Lower lobe of right lung (tissue), 2 donors: ENCODE data around the gene DNAJC1. TPM values are rescaled to one million over a fixed set of nuclear protein-coding genes. Genes with fewer than 3 reads are reported as not detected.
A peak's percentile ranks its signal among the peaks of the same experiment; 100 is the strongest.

Source experiments
- ATAC-seq, 2 donors: fragments of 200-7000 bp; cut with Tn5 transposase; one replicate each; pipeline ENCODE4 v1.9.1; 2020 to 2022; ENCODE audit warnings: mild to moderate bottlenecking in 2 of 2, moderate library complexity in 2 of 2
- DNase-seq: peaks from one replicate; pipeline ENCODE4 v3.0.0-alpha.2; 2020
- H3K27ac ChIP-seq: fragments of 200-600 bp; one replicate; pipeline ENCODE4 v1.8.0; 2022
- H3K27me3 ChIP-seq: fragments of 200-600 bp; one replicate; pipeline ENCODE4 v1.8.0; 2022; ENCODE audit warnings: low read depth
- H3K36me3 ChIP-seq: fragments of 200-600 bp; one replicate; pipeline ENCODE4 v1.8.0; 2022; ENCODE audit warnings: mild to moderate bottlenecking
- H3K4me1 ChIP-seq: fragments of 200-600 bp; one replicate; pipeline ENCODE4 v1.8.0; 2022
- H3K4me3 ChIP-seq: fragments of 200-600 bp; one replicate; pipeline ENCODE4 v1.8.0; 2022; ENCODE audit warnings: mild to moderate bottlenecking
- H3K9me3 ChIP-seq: fragments of 200-600 bp; one replicate; pipeline ENCODE4 v1.8.0; 2022
- CTCF ChIP-seq: fragments of 200-600 bp; IDR thresholded peaks from one replicate; pipeline ENCODE4 v1.8.0; 2022; ENCODE audit warnings: antibody characterized with exemption, mild to moderate bottlenecking
- intact Hi-C: fragments of 100-400 bp; cut with DNase I; formaldehyde crosslinking; loops from one replicate; pipeline ENCODE4 v1.11.0; 2022
- total RNA-seq: library from RNA; stranded (reverse); fragmentation: NEBNext Ultra II Directional; extraction: Animal tissue kit (Norgen Biotek cat#: 25700); gene quantifications from one replicate; pipeline ENCODE4 v1.2.1, GENCODE V29; 2021
- donor health status: DM: no; HTN: yes; CAD: no; lungs with severe emphysema.

The DNAJC1 gene
- total RNA-seq, 1 donor from 2014 or later, result 32.5 TPM

DNA sequence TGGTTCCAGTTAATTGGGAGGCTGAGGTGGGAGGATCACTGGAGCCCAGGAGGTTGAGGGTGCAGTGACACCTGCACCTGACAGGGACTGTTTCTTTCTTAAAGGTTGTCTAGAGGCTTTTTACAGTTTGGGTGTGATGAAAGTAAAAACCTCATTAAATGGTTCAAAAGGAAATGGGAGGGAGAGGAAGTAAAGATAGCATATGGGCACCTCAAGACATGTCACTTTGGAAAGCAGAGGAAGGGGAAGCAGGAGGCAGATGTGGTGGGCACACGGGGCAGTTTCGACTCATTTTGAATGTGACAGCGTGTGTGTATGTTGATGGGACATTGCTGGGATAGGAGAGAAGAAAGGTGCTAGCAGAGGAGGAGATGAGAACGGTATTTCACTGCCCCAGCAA is 266.4 kb downstream of the DNAJC1 start:
- peaks cover 90% of the 10 kb centered on the region for H3K36me3 ChIP-seq
- intact Hi-C loops, result no loop called here

GRCh38 chr10:21733710-21734109 is 269.8 kb downstream of the DNAJC1 start:
- H3K27ac ChIP-seq, result no peak overlapping the region

More for the DNA sequence above, 266.4 kb downstream of the DNAJC1 start:
- Histone ChIP-seq H3K4me1 (no peaks in the 10 kb centered on the region), H3K4me3 (no peak overlapping the region), H3K27me3 (no peaks in the 10 kb centered on the region), H3K9me3 (no peaks in the 10 kb centered on the region), H3K27ac (no peak overlapping the region)
- TF ChIP-seq CTCF, result no peak
- DNase-seq (no peak), ATAC-seq (no peak)

GRCh38 chr10:21732067-21732772 is 271.3 kb downstream of the DNAJC1 start:
- no peaks in the 10 kb centered on the region for H3K9me3 ChIP-seq
- H3K36me3 ChIP-seq, result peaks cover 60% of the 10 kb centered on the region
- no peak for DNase-seq
- no peaks in the 10 kb centered on the region for H3K27me3 ChIP-seq
- TF ChIP-seq CTCF, result peak; percentile 78
- peak; percentile 67 to 83 for ATAC-seq
- no peak overlapping the region for H3K4me3 ChIP-seq
- peaks cover 4% of the 10 kb centered on the region for H3K4me1 ChIP-seq
- intact Hi-C loops, result no loop called here
- H3K27ac ChIP-seq, result no peak overlapping the region

More at GRCh38 chr10:21733710-21734109, 269.8 kb downstream of the DNAJC1 start:
- TF ChIP-seq CTCF, result no peak
- Histone ChIP-seq H3K4me1 (no peaks in the 10 kb centered on the region), H3K4me3 (no peak overlapping the region), H3K9me3 (no peaks in the 10 kb centered on the region), H3K27me3 (no peaks in the 10 kb centered on the region), H3K36me3 (peaks cover 64% of the 10 kb centered on the region)
- DNase-seq (no peak), ATAC-seq (no peak)
- intact Hi-C loops, result no loop called here

- intact Hi-C loops, result no loop called here
- no peak for TF ChIP-seq CTCF
These were observed 274.9 kb downstream of the DNAJC1 start for GRCh38 chr10:21728618-21729017.

GRCh38 chr10:21727452-21728168 is 275.9 kb downstream of the DNAJC1 start:
- intact Hi-C loops, result no loop called here
- H3K27ac ChIP-seq, result no peak overlapping the region
- DNase-seq (no peak), ATAC-seq (peak in 1 of 2 donors; percentile 36)
- H3K4me1 ChIP-seq, result peaks cover 24% of the 10 kb centered on the region
- H3K9me3 ChIP-seq, result no peaks in the 10 kb centered on the region
- no peak overlapping the region for H3K4me3 ChIP-seq
- peaks cover 29% of the 10 kb centered on the region for H3K36me3 ChIP-seq
- TF ChIP-seq CTCF, result no peak
- no peaks in the 10 kb centered on the region for H3K27me3 ChIP-seq

More at GRCh38 chr10:21728618-21729017, 274.9 kb downstream of the DNAJC1 start:
- Histone ChIP-seq H3K36me3 (peaks cover 38% of the 10 kb centered on the region), H3K4me3 (no peak overlapping the region), H3K9me3 (no peaks in the 10 kb centered on the region), H3K4me1 (peaks cover 23% of the 10 kb centered on the region), H3K27me3 (no peaks in the 10 kb centered on the region), H3K27ac (no peak overlapping the region)
- no peak for DNase-seq
- ATAC-seq, result no peak
